Frontal cortex (tissue), 4 donors: Measurements from ENCODE around the gene MIA3. TPM values are rescaled to one million over a fixed set of nuclear protein-coding genes. Genes with fewer than 3 reads are reported as not detected.
"Not testable (repeated sequence)": the region's sequence is repeated elsewhere in the genome, so short reads cannot be mapped to it uniquely, and the experiment has no call there.

ENCODE experiments used
- DNase-seq, 2 donors: peaks; one replicate each; pipeline ENCODE4 v3.0.0; 2012; ENCODE audit warnings: low spot score in 2 of 2
- FAIRE-seq: peaks from 2 replicates; lab custom pipeline; 2012; peaks lifted over from hg19 to GRCh38; lab: Jason Lieb, UNC
- total RNA-seq: library from RNA; depleted of rRNA; stranded (reverse); fragments of >200 nt; gene quantifications from one replicate; pipeline ENCODE4 v1.2.3, GENCODE V29; 2014
- donor health status: control.
- donor health status: control.
- donor health status: control.

The MIA3 gene
- total RNA-seq, 1 donor from 2014 or later, result 46.5 TPM

DNA sequence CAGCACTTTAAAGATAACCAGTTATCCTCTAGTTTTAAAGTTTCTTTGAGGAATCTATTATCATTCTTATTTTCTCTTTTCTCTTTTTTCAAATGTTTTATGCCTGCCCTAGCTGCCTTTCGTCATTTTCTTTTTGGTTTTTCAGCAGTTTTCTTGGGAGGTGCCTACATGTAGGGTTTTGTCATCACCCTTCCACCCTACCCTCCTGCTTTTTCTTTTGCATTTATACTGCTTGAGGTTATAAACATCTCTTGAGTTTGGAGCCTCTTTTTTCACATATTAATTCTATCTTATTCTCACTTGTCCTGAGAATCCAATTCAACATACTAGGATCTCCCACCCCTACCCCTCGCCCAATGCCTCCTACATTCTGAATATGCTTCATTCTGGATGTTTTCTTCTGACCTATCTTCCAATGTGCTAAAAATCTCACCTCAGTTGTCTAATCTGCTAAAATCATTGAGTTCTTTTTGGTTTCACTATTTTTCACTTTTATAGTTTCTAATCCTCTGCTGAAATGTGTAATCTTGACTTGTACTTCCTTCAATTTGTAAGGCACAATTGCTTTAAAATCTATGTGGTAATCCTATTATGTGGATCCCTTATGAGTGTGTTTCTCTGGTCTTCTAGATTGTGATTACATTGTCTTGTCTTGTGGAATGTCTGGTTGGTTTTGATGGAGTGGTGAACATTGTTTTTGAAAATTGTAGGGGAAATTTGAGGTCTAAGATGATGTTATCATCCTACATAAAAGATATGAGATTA is 38.7 kb downstream of the MIA3 start:
- DNase-seq (no peak), FAIRE-seq (no peak)

DNA sequence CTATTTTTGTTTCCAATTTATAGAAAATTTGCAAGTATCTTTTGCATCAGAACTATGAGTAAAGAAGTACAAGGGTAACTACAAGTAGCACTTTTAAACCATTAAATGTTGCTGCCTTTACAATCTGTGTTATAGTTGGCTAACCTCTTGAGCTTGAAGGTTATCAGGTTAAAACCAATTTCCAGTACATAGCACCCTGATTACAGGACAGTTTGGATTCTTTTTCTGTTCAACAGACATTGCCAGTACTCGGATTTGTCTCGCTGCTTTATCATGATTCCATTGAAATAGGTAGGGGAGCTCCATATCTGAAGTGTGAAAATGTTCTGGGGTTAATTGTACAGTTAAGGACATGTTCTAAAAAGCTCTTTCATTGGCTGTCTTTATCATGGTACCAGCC is 40.0 kb downstream of the MIA3 start:
- DNase-seq (no peak), FAIRE-seq (no peak)

DNA sequence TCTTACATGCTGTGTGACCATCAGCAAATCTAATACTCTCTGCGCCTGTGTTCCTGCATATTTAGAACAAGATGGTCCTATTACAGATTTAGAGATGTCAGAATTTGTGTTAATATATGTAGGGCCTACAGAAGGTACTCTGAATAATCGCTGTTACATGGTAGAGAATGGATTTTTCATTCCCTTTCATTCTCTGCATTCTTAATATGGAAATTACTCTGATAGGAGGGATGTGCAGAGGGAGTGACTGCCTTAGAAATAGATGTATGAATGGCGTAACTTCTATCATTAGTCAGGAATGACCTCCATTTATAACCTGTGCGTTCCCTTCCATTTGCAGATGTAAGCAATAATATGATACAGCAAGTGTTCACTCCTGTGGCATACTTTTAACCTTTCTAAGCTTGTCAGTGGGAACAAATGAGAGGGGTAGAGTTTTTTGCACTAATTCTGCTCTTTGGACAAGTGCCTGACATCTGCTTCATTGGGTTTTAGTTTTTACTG is 45.6 kb downstream of the MIA3 start:
- DNase-seq (no peak), FAIRE-seq (no peak)

DNA sequence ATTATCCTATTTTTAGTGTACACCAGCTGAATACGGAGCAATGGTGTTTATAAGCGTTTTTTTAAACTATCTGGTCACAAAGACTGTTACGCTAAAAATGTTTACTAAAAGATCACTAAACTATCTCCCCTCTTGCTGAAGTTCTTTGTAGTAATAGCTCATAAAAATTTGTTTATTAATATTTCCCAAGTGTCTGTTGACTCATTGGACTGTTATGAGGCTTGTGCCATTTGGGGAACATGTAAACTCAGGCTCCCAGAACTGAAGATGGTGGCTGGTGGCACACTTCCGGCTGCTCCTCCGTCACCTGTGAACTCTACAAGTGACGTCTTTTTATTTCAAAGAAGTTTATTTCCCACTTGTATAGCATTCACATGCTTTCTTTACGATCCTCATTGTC is 48.1 kb downstream of the MIA3 start:
- no peak for FAIRE-seq
- no peak for DNase-seq

DNA sequence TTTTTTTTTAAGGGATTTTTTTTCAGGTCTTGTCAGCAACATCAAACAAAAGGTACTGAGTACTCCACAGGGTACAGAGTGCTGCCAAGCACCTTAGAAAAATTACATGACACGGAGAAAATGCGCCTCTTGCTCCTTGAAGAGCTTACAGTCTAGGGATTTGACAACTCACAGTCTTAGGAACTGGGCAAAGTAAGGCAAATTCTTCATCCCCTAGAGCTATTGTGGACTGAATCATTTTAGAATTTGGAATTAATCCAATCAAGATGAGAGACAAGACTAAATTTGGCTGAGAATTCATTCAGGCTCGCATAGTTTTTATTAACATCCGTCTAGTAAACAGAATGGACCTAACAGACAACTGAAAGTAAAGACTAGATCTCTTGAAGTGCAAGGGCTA is 50.3 kb downstream of the MIA3 start:
- DNase-seq, FAIRE-seq: not testable (repeated sequence)

DNA sequence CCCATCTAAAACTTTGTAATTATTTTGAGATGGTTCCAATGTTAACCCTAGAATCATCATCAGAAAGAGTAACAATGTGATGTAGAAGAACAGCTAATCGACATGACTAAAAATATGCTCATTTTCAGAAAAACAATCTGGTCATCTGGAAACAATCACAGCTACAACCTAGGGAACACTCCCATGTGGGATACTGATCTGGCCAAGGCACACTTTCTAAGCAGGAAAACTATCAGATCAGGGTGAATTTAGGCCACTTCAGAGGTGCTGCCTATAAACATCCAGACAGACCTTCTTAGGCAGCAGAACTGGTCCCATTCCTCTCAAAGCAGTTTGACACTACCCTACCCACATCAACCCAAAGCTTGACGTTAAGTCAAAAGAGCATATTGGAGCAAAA is 51.2 kb downstream of the MIA3 start:
- not testable (repeated sequence) for FAIRE-seq, DNase-seq

DNA sequence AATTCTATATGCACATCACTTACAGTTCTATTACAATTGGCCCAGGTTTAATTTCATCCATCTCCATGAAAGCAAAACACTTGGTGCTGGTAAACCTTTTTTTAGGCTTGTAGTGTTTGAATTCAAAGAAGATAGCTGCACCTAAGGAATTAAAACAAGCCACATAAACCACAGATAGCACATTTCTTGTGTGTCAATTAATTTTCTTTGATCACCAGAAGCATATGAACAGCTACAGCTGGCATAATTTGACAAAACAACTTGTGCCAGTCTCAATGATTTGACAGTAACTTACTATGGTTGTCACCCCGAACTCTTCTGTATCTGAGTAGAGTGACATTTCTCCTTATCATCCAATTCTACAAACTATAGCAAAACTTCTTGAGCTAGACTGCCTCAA is 52.2 kb downstream of the MIA3 start:
- FAIRE-seq (no peak), DNase-seq (no peak)

DNA sequence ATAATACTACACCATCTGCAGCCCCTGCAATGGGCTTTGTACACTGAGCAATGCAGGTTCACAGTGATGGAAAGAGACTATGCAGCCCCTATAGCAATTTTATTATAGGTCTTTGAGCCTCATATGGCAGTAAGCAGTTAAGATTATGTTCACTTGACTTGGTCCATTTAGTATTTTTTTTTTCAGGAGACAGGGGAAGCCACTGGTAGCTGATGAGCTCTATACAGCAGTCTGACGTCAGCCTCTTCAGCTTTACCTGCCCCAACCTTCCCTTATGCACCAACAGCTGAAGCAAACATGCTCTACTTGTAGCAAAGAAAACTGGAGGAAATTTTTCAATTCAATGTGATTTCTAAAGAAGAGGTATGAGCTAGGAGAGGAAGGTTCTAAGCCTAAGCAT is 62.2 kb downstream of the MIA3 start:
- FAIRE-seq, result no peak
- no peak for DNase-seq

DNA sequence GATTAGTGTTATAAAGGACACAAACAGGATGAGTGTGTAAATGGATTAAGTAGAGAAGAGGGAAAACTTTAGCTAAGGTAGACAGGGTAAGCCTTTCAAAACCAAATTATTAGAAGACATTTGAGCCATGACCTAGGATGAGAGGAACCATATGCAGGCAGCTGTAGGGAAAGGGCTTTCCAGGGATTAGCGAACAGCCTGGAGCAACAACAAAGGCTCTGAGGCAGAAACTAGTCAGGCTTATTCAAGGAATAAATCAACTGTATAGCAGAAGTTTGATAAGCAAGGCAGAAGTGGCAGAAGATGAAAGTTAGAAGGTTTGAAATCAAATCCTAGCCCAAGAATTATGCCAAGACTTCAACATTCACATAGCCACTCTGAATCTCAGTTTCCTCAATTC is 73.1 kb downstream of the MIA3 start:
- FAIRE-seq (no peak), DNase-seq (no peak)

DNA sequence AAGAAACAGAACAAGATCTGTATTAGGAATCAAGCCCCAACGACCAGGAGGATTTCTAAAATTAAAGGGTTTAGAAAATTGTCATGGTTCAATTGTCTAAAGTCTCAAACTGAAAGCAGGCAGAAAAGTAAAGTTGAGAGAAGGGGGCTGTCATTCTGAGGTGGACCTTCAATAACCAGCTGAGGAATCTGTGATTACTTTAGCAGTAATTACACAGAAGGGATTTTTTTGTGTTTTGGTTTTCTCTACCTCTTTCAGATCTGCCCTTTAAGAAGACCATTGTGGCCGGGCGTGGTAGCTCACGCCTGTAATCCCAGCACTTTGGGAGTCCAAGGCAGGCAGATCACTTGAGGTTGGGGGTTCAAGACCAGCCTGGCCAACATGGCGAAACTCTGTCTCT is 77.0 kb downstream of the MIA3 start:
- no peak for DNase-seq
- no peak for FAIRE-seq

DNA sequence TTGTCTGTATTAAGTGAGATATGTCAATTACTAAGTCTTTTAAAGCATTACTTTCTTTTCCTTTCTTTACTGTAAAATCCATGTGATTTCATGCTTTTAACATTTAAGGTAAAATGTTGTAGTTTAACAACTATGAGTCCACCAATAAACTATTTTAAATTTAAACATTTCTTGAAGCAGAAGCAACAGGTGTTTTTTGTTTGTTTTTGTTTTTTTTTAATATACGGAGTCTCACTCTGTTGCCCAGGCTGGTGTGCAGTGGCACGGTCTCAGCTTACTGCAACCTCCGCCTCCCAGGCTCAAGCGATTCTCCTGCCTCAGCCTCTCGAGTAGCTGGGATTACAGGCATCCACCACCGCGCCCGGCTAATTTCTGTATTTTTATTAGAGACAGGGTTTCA is 78.8 kb downstream of the MIA3 start:
- DNase-seq, result no peak
- no peak for FAIRE-seq

DNA sequence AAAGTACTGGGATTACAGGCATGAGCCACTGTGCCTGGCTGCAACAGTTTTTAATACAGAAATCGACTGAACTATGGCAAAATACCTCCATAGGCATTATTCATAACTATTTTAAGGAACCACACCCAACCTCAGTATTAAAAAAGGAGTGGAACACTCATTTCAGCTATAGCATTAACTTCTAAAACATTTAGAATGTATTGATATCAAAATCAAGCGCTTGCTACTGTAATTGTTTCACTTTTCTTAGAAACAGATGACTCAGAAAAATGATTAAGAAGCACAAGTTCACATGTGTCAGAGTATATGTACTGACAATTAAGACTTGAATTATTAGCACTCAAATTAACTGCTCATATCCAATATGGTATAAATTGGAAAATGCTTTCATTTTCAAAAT is 79.3 kb downstream of the MIA3 start:
- DNase-seq (no peak), FAIRE-seq (no peak)

DNA sequence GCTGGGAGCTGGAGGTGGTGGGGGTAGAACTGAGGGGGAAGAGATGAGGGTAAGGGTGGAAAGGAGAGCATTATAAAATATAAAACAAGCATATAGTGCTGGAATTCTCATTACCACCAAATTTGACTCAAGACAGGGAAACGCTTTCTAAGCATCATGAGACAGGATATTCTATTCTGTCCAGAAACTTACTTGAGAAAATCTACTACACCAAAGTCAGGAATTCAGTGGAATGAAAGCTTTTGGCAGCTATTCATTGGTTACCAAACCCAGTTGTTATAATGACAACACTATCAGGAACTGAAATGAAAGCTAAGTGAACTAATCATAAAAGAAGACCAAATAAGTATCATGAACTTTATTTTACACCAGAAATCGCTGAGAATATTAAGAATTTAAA is 79.9 kb downstream of the MIA3 start:
- FAIRE-seq (no peak), DNase-seq (no peak)

DNA sequence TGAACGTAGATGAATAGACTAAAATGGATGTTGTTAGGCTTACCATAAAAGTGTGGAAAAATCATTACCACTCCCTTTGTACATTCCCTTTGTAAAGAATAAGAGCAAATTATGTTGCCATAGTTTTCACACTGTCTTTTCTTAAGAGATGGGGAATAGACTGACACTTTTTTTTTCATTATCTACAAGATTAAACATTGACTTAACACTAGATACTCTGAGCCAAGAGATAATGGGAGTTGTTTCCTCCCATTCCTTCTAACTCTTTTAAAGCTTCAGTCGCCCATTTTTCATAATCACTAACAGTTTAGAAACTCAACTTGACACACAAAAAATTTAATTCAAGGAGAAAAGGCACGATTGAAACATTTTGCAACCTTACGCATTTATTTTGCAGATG is 84.3 kb downstream of the MIA3 start:
- no peak for DNase-seq
- no peak for FAIRE-seq

DNA sequence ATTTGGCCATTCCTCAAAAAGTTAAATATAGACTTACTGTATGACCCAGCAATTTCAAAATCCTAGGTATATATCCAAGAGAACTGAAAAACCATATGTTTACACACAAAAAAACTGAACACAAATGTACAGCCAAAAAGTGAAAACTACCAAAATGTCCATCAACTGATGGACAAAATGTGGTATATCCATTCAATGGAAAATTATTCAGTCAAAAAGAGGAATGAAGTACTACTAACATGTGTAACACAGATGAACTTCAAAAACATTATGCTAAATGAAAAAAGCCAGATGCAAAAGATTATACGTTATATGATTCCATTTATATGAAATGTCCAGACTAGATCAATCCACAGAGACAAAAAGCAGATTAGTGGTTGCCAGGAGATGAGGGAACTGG is 86.4 kb downstream of the MIA3 start:
- DNase-seq (no peak), FAIRE-seq (no peak)

DNA sequence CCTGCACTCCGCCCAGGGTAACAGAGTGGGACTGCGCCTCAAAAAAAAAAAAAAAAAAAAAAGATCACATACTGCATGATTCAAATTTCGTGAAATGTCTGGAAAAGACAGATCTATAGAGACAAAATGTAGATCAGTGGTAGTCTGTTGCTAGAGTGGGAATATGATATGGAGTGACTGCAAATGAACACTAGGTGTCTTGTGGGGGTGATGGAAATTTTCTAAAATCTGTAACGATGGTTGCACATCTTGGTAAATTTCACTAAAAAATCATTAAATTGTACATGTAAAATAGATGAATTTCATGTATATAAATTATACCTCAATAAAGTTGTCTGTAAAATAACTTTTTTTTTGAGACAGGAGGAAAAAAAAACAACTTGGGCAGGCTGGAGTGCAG is 88.9 kb downstream of the MIA3 start:
- FAIRE-seq (no peak), DNase-seq (no peak)

DNA sequence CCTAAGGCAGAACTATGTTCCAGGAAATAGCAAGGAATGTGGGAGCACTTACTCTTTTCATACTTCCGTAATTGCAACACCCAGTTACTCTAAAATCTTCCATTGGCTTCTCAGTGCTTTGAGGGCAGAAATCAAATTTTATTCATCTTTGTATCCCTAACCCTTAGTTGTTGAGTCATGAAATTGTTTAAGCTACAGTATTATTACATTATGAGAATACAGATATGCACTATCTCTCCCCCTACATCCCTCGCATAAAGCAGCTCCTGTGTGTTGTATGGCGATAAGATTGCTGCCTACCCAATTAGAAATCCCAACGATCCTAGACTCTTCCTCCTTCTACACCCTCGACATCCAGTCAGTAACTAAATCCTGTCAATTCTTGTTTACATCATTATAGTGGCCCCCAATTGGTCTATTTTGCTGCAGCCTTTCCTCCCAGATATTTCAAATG is 91.8 kb downstream of the MIA3 start:
- DNase-seq (no peak), FAIRE-seq (no peak)

DNA sequence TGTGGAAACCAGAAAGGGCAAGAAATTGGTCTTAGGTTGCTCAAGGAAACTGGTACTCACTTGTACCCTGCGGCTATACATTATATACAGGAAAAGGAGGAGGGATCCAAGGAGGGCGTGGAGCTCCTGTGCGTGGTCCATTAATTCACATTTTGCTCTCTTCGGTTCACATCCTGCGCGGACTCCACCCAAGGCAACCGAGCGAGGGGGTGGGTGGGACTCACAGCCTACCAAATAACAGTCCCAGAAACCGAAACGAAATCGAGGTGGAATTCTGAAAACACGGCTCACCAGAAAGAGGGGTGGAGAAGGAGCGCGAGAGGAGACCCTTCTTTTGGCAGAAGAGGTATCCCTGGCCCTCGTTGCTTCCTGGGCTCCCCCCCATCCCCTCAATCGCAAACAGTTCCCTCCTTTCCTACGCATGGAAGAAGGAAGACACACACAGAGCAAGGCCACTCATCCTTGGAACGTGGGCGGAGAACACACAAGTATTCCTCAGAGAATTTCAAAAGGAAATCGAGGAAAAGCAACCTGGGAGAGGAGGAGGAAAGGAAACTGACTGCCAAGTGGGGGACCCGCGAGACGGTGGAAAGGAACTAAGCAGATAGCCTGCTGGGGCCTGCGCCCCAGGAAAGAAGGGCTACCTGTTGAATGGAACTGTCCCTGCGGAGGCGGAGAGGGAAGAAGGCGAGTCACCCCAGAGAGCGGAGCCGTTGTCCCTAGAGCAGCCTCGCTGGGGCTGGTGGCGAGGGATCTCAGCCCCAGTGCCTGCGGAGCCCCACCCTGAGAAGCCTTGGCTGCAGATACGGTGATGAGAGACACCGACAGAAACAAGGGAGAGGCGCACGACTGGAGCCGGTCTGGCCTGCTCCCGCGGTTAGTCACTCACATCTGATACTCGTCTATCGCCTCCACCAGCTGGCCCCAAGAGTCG is 93.7 kb downstream of the MIA3 start:
- no peak for FAIRE-seq
- DNase-seq, result peak; percentile 29 to 34

DNA sequence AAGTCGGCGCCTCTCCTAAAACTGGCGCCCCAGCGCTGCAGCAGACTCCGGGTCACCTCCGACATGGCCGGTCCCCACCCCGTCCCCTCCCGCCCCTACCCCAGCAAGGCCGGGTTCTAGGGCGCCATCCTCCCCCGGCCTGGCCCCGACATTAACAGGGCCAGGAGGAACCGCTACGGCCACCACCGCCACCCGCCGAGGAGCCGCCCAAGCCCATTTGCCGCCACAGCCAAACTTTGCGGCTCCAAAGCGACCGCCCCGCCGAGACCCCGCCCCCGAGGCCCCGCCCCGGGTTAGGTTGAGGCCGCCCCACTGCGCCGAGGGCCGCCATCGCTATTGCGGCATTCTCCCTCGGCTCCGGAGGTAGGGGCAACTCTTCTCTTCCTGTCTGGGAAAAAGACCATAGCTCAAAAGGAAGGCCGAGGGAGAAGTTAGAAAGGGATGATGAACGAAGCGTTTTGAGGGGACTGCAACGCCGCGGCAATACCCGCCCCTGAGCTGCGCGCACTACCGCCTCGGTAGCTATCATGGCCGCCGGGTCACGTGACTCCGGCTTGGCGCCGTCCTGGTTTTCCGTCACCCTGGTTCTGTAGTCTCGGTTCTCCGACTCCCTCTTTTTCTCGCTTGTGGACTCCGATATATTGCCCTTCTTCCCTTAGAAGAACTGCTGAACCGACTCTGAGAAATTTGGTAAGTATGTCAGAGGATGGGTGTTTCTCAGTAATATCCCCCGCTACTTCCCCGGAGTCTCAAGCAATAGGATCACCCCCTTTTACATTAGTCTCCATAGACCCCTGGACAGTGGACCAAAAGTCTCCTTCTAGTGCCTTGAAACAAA is 94.6 kb downstream of the MIA3 start, which contains the start of the genes AIDA and BROX:
Gene AIDA (minus strand): TSS at position 239 of the 838 bp plus-strand sequence. CDS start 174 bp downstream, at position 65.
Gene BROX (plus strand): TSS at position 312 of the 838 bp plus-strand sequence. CDS start 3,136 bp downstream, outside the sequence.
- DNase-seq (peak; percentile 87 to 88), FAIRE-seq (no peak)
